Measurements from ENCODE around the gene CNTFR. TPM values are rescaled to one million over a fixed set of nuclear protein-coding genes. Genes with fewer than 3 reads are reported as not detected.
A peak's percentile ranks its signal among the peaks of the same experiment; 100 is the strongest.
"Not testable (repeated sequence)": the region's sequence is repeated elsewhere in the genome, so short reads cannot be mapped to it uniquely, and the experiment has no call there.

The CNTFR gene
- total RNA-seq, 1 donor from 2014 or later: 8.3 TPM

DNA sequence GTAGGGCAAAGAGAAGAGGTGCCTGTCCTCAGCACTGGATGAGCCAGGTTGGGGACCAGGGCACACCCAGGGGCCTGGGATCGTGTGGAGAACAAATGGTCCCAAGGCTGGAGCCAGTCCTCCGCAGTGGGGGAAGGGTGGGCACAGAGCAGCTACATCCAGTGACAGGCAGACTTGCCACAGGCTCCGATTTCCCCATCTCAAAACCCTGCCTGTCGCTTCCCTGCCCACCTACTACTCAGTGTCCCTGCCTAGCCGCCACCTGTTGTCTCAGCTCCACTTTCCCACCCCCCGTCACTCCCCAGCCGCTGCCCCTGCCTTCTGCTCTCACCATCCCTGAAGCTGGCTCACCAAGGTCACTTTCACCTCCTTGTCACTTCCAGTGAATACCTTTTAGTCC, 52.8 kb downstream of the CNTFR start:
- intact Hi-C loops (cut with DNase I): no loop called here
- no peaks in the 10 kb centered on the region for H3K27me3 ChIP-seq
- no peak for DNase-seq (ENCODE audit: extremely low spot score in 2 of 2)
- H3K4me1 ChIP-seq: no peaks in the 10 kb centered on the region
- H3K27ac ChIP-seq: no peak overlapping the region
- no peak overlapping the region for H3K4me3 ChIP-seq
- TF ChIP-seq, protein P1, sequence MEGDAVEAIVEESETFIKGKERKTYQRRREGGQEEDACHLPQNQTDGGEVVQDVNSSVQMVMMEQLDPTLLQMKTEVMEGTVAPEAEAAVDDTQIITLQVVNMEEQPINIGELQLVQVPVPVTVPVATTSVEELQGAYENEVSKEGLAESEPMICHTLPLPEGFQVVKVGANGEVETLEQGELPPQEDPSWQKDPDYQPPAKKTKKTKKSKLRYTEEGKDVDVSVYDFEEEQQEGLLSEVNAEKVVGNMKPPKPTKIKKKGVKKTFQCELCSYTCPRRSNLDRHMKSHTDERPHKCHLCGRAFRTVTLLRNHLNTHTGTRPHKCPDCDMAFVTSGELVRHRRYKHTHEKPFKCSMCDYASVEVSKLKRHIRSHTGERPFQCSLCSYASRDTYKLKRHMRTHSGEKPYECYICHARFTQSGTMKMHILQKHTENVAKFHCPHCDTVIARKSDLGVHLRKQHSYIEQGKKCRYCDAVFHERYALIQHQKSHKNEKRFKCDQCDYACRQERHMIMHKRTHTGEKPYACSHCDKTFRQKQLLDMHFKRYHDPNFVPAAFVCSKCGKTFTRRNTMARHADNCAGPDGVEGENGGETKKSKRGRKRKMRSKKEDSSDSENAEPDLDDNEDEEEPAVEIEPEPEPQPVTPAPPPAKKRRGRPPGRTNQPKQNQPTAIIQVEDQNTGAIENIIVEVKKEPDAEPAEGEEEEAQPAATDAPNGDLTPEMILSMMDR (IDR thresholded peaks at IDR 0.05): no peak
- TF ChIP-seq POLR2A (IDR thresholded peaks at IDR 0.05): no peak
- no peak for TF ChIP-seq POLR2AphosphoS5 (IDR thresholded peaks at IDR 0.05; ENCODE audit: insufficient read depth in 1 of 2, low read depth in 1 of 2)
- H3K9me3 ChIP-seq: no peaks in the 10 kb centered on the region
- H3K36me3 ChIP-seq: no peaks in the 10 kb centered on the region

DNA sequence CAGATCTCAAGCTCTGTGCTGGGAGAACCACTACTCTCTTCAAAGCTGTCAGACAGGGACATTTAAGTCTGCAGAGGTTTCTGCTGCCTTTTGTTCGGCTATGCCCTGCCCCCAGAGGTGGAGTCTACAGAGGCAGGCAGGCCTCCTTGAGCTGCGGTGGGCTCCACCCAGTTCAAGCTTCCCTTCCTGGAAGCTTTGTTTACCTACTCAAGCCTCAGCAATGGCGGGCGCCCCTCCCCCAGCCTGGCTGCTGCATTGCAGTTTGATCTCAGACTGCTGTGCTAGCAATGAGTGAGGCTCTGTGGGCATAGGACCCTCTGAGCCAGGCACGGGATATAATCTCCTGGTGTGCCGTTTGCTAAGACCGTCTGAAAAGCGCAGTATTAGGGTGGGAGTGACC, 57.5 kb downstream of the CNTFR start:
- DNase-seq (ENCODE audit: extremely low spot score in 2 of 2); H3K4me3 ChIP-seq; H3K27me3 ChIP-seq; H3K36me3 ChIP-seq; H3K4me1 ChIP-seq; intact Hi-C loops (cut with DNase I); H3K27ac ChIP-seq; H3K9me3 ChIP-seq: not testable (repeated sequence)

DNA sequence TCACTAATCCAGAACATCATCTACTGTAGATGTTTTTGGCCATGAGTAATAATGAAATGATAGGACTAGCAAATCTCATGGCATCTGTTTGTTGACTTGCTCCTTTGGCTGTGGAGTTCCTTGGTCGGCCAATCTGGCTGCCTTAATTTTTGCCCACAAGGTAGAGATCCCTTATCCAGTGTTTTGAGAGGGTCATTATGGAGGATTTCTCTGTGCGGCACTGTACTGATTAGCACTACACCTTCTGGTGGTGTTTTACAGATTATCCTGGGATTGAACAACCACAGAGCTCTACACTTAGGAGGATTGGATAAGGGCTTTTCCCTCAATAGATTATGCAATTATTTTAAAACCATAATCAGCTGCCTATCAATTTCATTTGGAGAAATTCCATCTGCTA, 63.5 kb downstream of the CNTFR start:
- peaks cover 6% of the 10 kb centered on the region for H3K4me1 ChIP-seq
- DNase-seq (ENCODE audit: extremely low spot score in 2 of 2): no peak
- intact Hi-C loops (cut with DNase I): no loop called here
- no peak overlapping the region for H3K27ac ChIP-seq
- H3K27me3 ChIP-seq: no peaks in the 10 kb centered on the region
- H3K4me3 ChIP-seq: no peak overlapping the region
- TF ChIP-seq POLR2AphosphoS5 (IDR thresholded peaks at IDR 0.05; ENCODE audit: insufficient read depth in 1 of 2, low read depth in 1 of 2) (no peak), POLR2A (IDR thresholded peaks at IDR 0.05) (no peak)
- TF ChIP-seq, protein P1 (IDR thresholded peaks at IDR 0.05): no peak
- no peaks in the 10 kb centered on the region for H3K9me3 ChIP-seq
- no peaks in the 10 kb centered on the region for H3K36me3 ChIP-seq

DNA sequence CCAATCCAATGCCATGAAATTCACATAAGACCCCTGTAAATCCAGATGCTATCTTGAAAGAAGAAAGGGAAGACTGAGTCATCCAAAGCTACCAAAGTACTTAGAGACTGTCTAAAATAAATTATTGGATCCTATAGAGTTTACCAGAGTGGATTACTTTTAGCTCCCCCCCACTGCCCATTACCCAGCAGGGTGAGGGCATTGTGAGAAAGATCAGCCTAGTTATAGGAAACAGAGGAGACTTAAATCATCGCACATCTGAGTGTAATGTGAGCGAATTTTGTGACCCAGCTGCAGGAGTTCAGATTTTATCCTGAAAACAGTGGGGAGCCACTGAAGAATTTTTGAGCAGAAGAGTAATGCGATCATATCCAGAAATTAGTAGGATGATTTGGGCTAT, 65.2 kb downstream of the CNTFR start:
- no peaks in the 10 kb centered on the region for H3K36me3 ChIP-seq
- TF ChIP-seq POLR2AphosphoS5 (IDR thresholded peaks at IDR 0.05; ENCODE audit: insufficient read depth in 1 of 2, low read depth in 1 of 2) (no peak), POLR2A (IDR thresholded peaks at IDR 0.05) (no peak)
- TF ChIP-seq, protein P1 (IDR thresholded peaks at IDR 0.05): no peak
- no peak for DNase-seq (ENCODE audit: extremely low spot score in 2 of 2)
- no peaks in the 10 kb centered on the region for H3K27me3 ChIP-seq
- no peak overlapping the region for H3K4me3 ChIP-seq
- intact Hi-C loops (cut with DNase I): no loop called here
- peaks cover 6% of the 10 kb centered on the region for H3K4me1 ChIP-seq
- H3K9me3 ChIP-seq: no peaks in the 10 kb centered on the region
- no peak overlapping the region for H3K27ac ChIP-seq

DNA sequence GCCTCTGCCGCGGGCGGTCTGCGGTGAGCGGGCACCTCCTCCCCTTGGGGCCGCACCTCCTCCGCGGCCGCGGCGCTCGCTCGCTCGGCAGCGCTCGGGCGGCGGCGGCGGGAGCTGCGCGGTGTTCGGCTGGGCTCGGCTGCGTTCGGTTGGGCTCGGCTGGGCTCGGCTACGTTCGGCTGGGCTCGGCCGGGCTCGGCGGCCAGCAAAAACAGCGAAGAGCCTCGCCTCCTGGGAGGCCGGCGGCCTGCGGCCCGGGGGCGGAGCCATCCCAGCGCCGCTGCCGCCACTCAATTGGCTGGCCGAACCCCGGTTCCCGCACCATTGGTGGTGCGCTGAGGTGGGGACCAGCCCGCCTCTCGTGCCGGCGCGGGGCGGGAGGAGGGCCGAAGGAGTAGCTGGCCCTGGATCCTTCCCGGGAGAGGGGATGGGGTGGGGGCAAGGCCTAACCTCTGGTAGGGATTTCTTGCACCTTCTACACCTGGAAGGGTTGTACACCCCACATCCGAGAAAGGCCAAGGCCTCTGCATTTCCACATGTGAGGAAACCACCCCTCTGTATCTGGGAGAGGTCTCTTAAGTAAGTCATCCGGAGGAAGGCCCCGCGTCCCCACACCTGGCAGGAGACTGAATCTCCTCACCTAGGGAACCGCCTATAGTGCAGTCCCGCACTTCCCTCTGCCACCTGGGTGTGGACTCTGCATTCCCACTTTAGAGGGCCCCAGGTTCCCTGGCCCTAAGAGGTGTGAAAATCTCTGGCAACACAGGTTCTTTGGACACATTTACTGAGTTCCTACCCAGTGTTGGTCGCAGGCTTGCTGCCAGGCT, 66.3 kb downstream of the CNTFR start, which contains the start of gene ENHO:
Gene ENHO, minus strand, starts transcription at position 20 of the 827 bp plus-strand sequence. CDS start 1,295 bp downstream, outside the sequence.
- Histone ChIP-seq H3K36me3 (no peaks in the 10 kb centered on the region), H3K27ac (peak within 1 kb of the TSS; percentile 53), H3K4me1 (peaks cover 6% of the 10 kb centered on the region), H3K9me3 (no peaks in the 10 kb centered on the region), H3K4me3 (peak within 1 kb of the TSS; percentile 39 to 57), H3K27me3 (no peaks in the 10 kb centered on the region)
- TF ChIP-seq POLR2AphosphoS5 (IDR thresholded peaks at IDR 0.05; ENCODE audit: insufficient read depth in 1 of 2, low read depth in 1 of 2) (peak in 1 of 2 donors; percentile 36), POLR2A (IDR thresholded peaks at IDR 0.05) (no peak)
- intact Hi-C loops (cut with DNase I): no loop called here
- no peak for DNase-seq (ENCODE audit: extremely low spot score in 2 of 2)
